ENCODE data around the gene KATNB1. TPM values are rescaled to one million over a fixed set of nuclear protein-coding genes. Genes with fewer than 3 reads are reported as not detected.

The KATNB1 gene
- total RNA-seq, 1 experiment from 2014 or later: 8.1 TPM

GRCh38 chr16:57764006-57764340 lies 28.4 kb downstream of the KATNB1 start:
- no peaks in the 10 kb centered on the region for H3K27me3 ChIP-seq (ENCODE audit: control insufficient read depth, insufficient read depth, low read length)
- TF ChIP-seq REST (IDR thresholded peaks at IDR 0.05; ENCODE audit: insufficient read depth in 1 of 2, low read depth in 2 of 2, low read length in 1 of 2) (no peak), POLR2AphosphoS5 (IDR thresholded peaks at IDR 0.05; ENCODE audit: low read depth, low read length) (no peak), CTCF (IDR thresholded peaks at IDR 0.05) (no peak), SIN3A (IDR thresholded peaks at IDR 0.05; ENCODE audit: borderline replicate concordance, insufficient read depth, low read depth, low read length) (no peak), TCF7L2 (IDR thresholded peaks at IDR 0.05; ENCODE audit: low read depth, low read length) (no peak)
- ChIA-PET CTCF (interaction anchor here (0.5 kb wide), 1 partner anchor 13 kb away, joined by 4 read pairs; no protein-coding TSS in a partner anchor), POLR2A (no interaction called here)
- DNase-seq (ENCODE audit: low read depth, low spot score) (no peak), ATAC-seq (no peak)
- no peaks in the 10 kb centered on the region for H3K36me3 ChIP-seq (ENCODE audit: control insufficient read depth, insufficient read depth, low read length)
- H3K9me3 ChIP-seq (ENCODE audit: control insufficient read depth, insufficient read depth, low read depth, low read length): no peaks in the 10 kb centered on the region
- H3K4me3 ChIP-seq (ENCODE audit: low read depth in 2 of 2, low read length in 2 of 2): no peak overlapping the region
- BruUV-seq (replicated peaks): no TSS peak
- no peaks in the 10 kb centered on the region for H3K4me1 ChIP-seq (ENCODE audit: control insufficient read depth, insufficient read depth, low read length)
- intact Hi-C loops (cut with micrococcal nuclease; ENCODE audit: unreplicated experiment) (no loop called here), in situ Hi-C loops (cut with HindIII; ENCODE audit: low pct_unique_long_range_greater_than_20kb, low sequenced_read_pairs) (no loop called here)
- H3K27ac ChIP-seq (ENCODE audit: low read length): no peak overlapping the region

- intact Hi-C loops (cut with micrococcal nuclease; ENCODE audit: unreplicated experiment) (no loop called here), in situ Hi-C loops (cut with HindIII; ENCODE audit: low pct_unique_long_range_greater_than_20kb, low sequenced_read_pairs) (no loop called here)
- TF ChIP-seq TCF7L2 (IDR thresholded peaks at IDR 0.05; ENCODE audit: low read depth, low read length): no peak
- no peak for TF ChIP-seq REST (IDR thresholded peaks at IDR 0.05; ENCODE audit: insufficient read depth in 1 of 2, low read depth in 2 of 2, low read length in 1 of 2)
- no peak for TF ChIP-seq SIN3A (IDR thresholded peaks at IDR 0.05; ENCODE audit: borderline replicate concordance, insufficient read depth, low read depth, low read length)
- TF ChIP-seq POLR2AphosphoS5 (IDR thresholded peaks at IDR 0.05; ENCODE audit: low read depth, low read length): no peak
- no peak for TF ChIP-seq CTCF (IDR thresholded peaks at IDR 0.05)
- CTCF ChIA-PET: interaction anchor here (0.5 to 0.6 kb wide), 2 partner anchors 13 to 42 kb away, joined by 4 to 5 read pairs; no protein-coding TSS in a partner anchor
- POLR2A ChIA-PET: no interaction called here
- no TSS peak for BruUV-seq (replicated peaks)
- no peaks in the 10 kb centered on the region for H3K36me3 ChIP-seq (ENCODE audit: control insufficient read depth, insufficient read depth, low read length)
- no peaks in the 10 kb centered on the region for H3K27me3 ChIP-seq (ENCODE audit: control insufficient read depth, insufficient read depth, low read length)
- no peaks in the 10 kb centered on the region for H3K4me1 ChIP-seq (ENCODE audit: control insufficient read depth, insufficient read depth, low read length)
- no peak overlapping the region for H3K27ac ChIP-seq (ENCODE audit: low read length)
- peak; percentile 18 for DNase-seq (ENCODE audit: low read depth, low spot score)
- no peaks in the 10 kb centered on the region for H3K9me3 ChIP-seq (ENCODE audit: control insufficient read depth, insufficient read depth, low read depth, low read length)
- ATAC-seq: peak; percentile 75
- H3K4me3 ChIP-seq (ENCODE audit: low read depth in 2 of 2, low read length in 2 of 2): no peak overlapping the region
These were observed 29.0 kb downstream of the KATNB1 start for GRCh38 chr16:57764341-57765159.
